22Rv1 (cell line): ENCODE results near the gene PLXNA2.

Experiments
- H3K27ac ChIP-seq: fragments of 450-650 bp; 2 replicates; pipeline ENCODE4 v1.5.1; 2017
- CTCF ChIP-seq: fragments of 450-650 bp; IDR thresholded peaks from 2 replicates; pipeline ENCODE4 v1.5.1; 2017; ENCODE audit warnings: mild to moderate bottlenecking
- ZFX ChIP-seq: fragments of 450-650 bp; IDR thresholded peaks from 2 replicates; pipeline ENCODE4 v1.6.1; 2017; ENCODE audit warnings: antibody characterized with exemption, borderline replicate concordance

PLXNA2 gene

GRCh38 chr1:207990876-207991582 lies 253.2 kb downstream of the PLXNA2 start:
- no peak for TF ChIP-seq CTCF
- no peak for TF ChIP-seq ZFX
- H3K27ac ChIP-seq: no peak overlapping the region

- H3K27ac ChIP-seq: no peak overlapping the region
These were observed 253.7 kb downstream of the PLXNA2 start for GRCh38 chr1:207990455-207990854.

GRCh38 chr1:207988326-207989165 lies 255.6 kb downstream of the PLXNA2 start:
- H3K27ac ChIP-seq: no peak overlapping the region
- no peak for TF ChIP-seq CTCF
- no peak for TF ChIP-seq ZFX

More at GRCh38 chr1:207990455-207990854, 253.7 kb downstream of the PLXNA2 start:
- TF ChIP-seq CTCF (no peak), ZFX (no peak)

- H3K27ac ChIP-seq: no peak overlapping the region
- no peak for TF ChIP-seq ZFX
- TF ChIP-seq CTCF: no peak
These were observed 257.0 kb downstream of the PLXNA2 start for GRCh38 chr1:207987164-207987563.

GRCh38 chr1:207985996-207986395 lies 258.2 kb downstream of the PLXNA2 start:
- TF ChIP-seq CTCF (no peak), ZFX (no peak)

GRCh38 chr1:207984831-207985572 lies 259.2 kb downstream of the PLXNA2 start:
- TF ChIP-seq CTCF (no peak), ZFX (no peak)
- no peak overlapping the region for H3K27ac ChIP-seq

More at GRCh38 chr1:207985996-207986395, 258.2 kb downstream of the PLXNA2 start:
- H3K27ac ChIP-seq: no peak overlapping the region
